Mesendoderm (in vitro differentiated cells): ENCODE results near the gene TSPAN13.

Experiments
- DNase-seq: peaks from one replicate; pipeline ENCODE4 v3.0.0; 2013
- H2AK5ac ChIP-seq: 2 replicates; pipeline ENCODE4 v1.6.1; 2013; ENCODE audit warnings: low read length, inconsistent platforms
- H2BK120ac ChIP-seq: 2 replicates; pipeline ENCODE4 v1.6.1; 2013; ENCODE audit warnings: low read depth, mild to moderate bottlenecking, low read length, moderate library complexity, mixed read lengths
- H2BK15ac ChIP-seq: replicated peaks from 2 replicates; pipeline ENCODE4 v1.6.1; 2013; ENCODE audit warnings: low read depth, mild to moderate bottlenecking, moderate library complexity
- H2BK5ac ChIP-seq: 2 replicates; pipeline ENCODE4 v1.6.1; 2013; ENCODE audit warnings: low read length, inconsistent platforms
- H3K18ac ChIP-seq: 2 replicates; pipeline ENCODE4 v1.6.1; 2013; ENCODE audit warnings: mild to moderate bottlenecking, low read length, mixed read lengths
- H3K23ac ChIP-seq: one replicate; pipeline ENCODE4 v1.6.1; 2013; ENCODE audit warnings: low read length
- H3K27ac ChIP-seq: 2 replicates; pipeline ENCODE4 v1.5.1; 2013; ENCODE audit warnings: low read depth, mild to moderate bottlenecking, inconsistent platforms, low read length, moderate library complexity
- H3K27me3 ChIP-seq: 2 replicates; pipeline ENCODE4 v1.6.1; 2013; ENCODE audit warnings: low read length, control low read depth, mild to moderate bottlenecking, inconsistent platforms; ENCODE audit not compliant: insufficient read depth, poor library complexity
- H3K36me3 ChIP-seq: 2 replicates; pipeline ENCODE4 v1.6.1; 2013; ENCODE audit warnings: low read length, inconsistent platforms; ENCODE audit not compliant: control insufficient read depth, insufficient read depth
- H3K4ac ChIP-seq: one replicate; pipeline ENCODE4 v1.6.1; 2013; ENCODE audit warnings: low read depth, mild to moderate bottlenecking, low read length, moderate library complexity
- H3K4me1 ChIP-seq: 2 replicates; pipeline ENCODE4 v1.6.1; 2013; ENCODE audit warnings: low read depth, low read length, inconsistent platforms; ENCODE audit not compliant: control insufficient read depth
- H3K4me2 ChIP-seq: 2 replicates; pipeline ENCODE4 v1.6.1; 2013; ENCODE audit warnings: low read length
- H3K4me3 ChIP-seq: 2 replicates; pipeline ENCODE4 v1.5.1; 2013; ENCODE audit warnings: mild to moderate bottlenecking, low read length
- H3K56ac ChIP-seq: one replicate; pipeline ENCODE4 v1.6.1; 2013; ENCODE audit warnings: low read length
- H3K79me1 ChIP-seq: 2 replicates; pipeline ENCODE4 v1.6.1; 2013; ENCODE audit warnings: low read length, inconsistent platforms
- H3K79me2 ChIP-seq: 2 replicates; pipeline ENCODE4 v1.6.1; 2013; ENCODE audit warnings: mild to moderate bottlenecking, low read length; ENCODE audit not compliant: control insufficient read depth, insufficient read depth
- H3K9ac ChIP-seq: 2 replicates; pipeline ENCODE4 v1.6.1; 2013; ENCODE audit warnings: low read length, inconsistent platforms
- H4K5ac ChIP-seq: one replicate; pipeline ENCODE4 v1.6.1; 2013; ENCODE audit warnings: low read length
- H4K8ac ChIP-seq: one replicate; pipeline ENCODE4 v1.6.1; 2013; ENCODE audit warnings: low read depth, mild to moderate bottlenecking, control low read depth, low read length, moderate library complexity
- WGBS: extraction: QIAGEN DNeasy Blood & Tissue Kit; methylation state at CpG from one replicate; pipeline ENCODE4 v1.1.7; 2013; ENCODE audit warnings: low lambda C conversion rate, missing lambda C conversion rate; ENCODE audit not compliant: insufficient coverage; ENCODE audit errors: extremely low coverage; 5-methylcytosine and 5-hydroxymethylcytosine counted together

TSPAN13 gene

GRCh38 chr7:16805441-16805840, 51.9 kb downstream of the TSPAN13 start:
- Histone ChIP-seq H4K8ac (no peak overlapping the region), H3K79me2 (no peaks in the 10 kb centered on the region), H2BK5ac (no peak overlapping the region), H3K4me2 (no peak overlapping the region), H3K4me1 (no peaks in the 10 kb centered on the region), H3K4me3 (no peak overlapping the region), H4K5ac (no peak overlapping the region), H3K23ac (no peak overlapping the region), H3K9ac (no peak overlapping the region), H3K4ac (no peak overlapping the region), H3K56ac (no peak overlapping the region), H2BK15ac (no peak overlapping the region), H3K27ac (no peak overlapping the region), H3K18ac (no peak overlapping the region), H2AK5ac (no peak overlapping the region), H2BK120ac (no peak overlapping the region), H3K27me3 (no peaks in the 10 kb centered on the region), H3K36me3 (no peaks in the 10 kb centered on the region), H3K79me1 (no peaks in the 10 kb centered on the region)
- no peak for DNase-seq
- WGBS = no CpG with 5 or more reads among the region's 3 CpGs

DNA sequence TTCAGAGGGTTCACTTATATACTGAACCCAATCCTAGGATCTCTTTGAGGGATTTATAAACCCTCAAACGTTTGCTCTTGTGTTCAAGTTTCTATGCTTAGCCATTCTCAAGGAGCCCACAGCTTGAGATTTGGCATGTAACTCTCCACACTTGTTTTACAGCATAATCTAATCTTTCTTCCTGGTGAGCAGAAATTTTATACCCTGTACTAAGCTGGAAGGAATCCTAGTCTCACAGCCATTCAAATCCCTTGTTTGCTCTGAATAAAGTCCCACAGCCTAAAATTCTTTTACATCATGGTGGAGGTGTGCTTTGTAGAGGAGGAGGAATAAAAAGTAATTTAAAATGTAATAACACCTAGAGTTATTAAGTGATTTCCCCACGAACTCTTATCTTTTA, 56.6 kb downstream of the TSPAN13 start:
- H3K4me2 ChIP-seq = no peak overlapping the region
- H3K9ac ChIP-seq = no peak overlapping the region
- no peak overlapping the region for H3K23ac ChIP-seq
- no peaks in the 10 kb centered on the region for H3K27me3 ChIP-seq
- H4K5ac ChIP-seq = no peak overlapping the region
- H3K56ac ChIP-seq = no peak overlapping the region
- no peak overlapping the region for H4K8ac ChIP-seq
- H3K27ac ChIP-seq = no peak overlapping the region
- H3K36me3 ChIP-seq = no peaks in the 10 kb centered on the region
- no peak overlapping the region for H2BK15ac ChIP-seq
- no CpG with 5 or more reads among the region's 2 CpGs for WGBS
- no peaks in the 10 kb centered on the region for H3K4me1 ChIP-seq
- no peak overlapping the region for H2BK5ac ChIP-seq
- H3K4ac ChIP-seq = no peak overlapping the region
- no peaks in the 10 kb centered on the region for H3K79me1 ChIP-seq
- DNase-seq = no peak
- no peak overlapping the region for H3K18ac ChIP-seq
- no peaks in the 10 kb centered on the region for H3K79me2 ChIP-seq
- H3K4me3 ChIP-seq = no peak overlapping the region
- no peak overlapping the region for H2AK5ac ChIP-seq
- no peak overlapping the region for H2BK120ac ChIP-seq

- Histone ChIP-seq H3K4ac (no peak overlapping the region), H3K4me2 (no peak overlapping the region), H4K8ac (no peak overlapping the region), H3K18ac (no peak overlapping the region), H2BK5ac (no peak overlapping the region), H3K56ac (no peak overlapping the region), H3K79me1 (no peaks in the 10 kb centered on the region), H3K79me2 (no peaks in the 10 kb centered on the region), H3K9ac (no peak overlapping the region), H3K4me1 (no peaks in the 10 kb centered on the region), H3K36me3 (no peaks in the 10 kb centered on the region), H2BK15ac (no peak overlapping the region), H3K27me3 (no peaks in the 10 kb centered on the region), H3K27ac (no peak overlapping the region), H4K5ac (no peak overlapping the region), H2BK120ac (no peak overlapping the region), H2AK5ac (no peak overlapping the region), H3K4me3 (no peak overlapping the region), H3K23ac (no peak overlapping the region)
- no CpG with 5 or more reads among the region's 5 CpGs for WGBS
- DNase-seq = no peak
These were observed 57.0 kb downstream of the TSPAN13 start for GRCh38 chr7:16810573-16810972.

DNA sequence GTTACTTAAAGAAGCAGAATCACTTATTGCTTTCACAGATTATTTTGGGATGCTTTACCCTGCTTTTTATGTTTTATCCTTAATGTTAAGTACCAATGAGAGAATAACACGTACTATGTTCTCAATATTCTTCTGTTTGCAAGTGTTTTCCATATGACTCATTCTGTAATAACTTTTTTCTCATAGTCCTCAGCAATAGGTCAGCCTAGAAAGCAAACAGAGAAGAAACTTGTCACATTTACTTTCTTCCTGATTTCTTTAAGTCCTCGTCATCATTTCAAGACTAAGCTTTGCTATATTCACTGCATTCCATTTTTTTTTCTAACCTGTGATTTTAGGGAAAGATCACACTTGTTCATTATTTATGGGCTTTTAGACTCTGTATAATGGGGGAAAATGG, 58.0 kb downstream of the TSPAN13 start:
- Histone ChIP-seq H2AK5ac (no peak overlapping the region), H3K4me2 (no peak overlapping the region), H3K27me3 (no peaks in the 10 kb centered on the region), H3K18ac (no peak overlapping the region), H3K79me1 (no peaks in the 10 kb centered on the region), H3K9ac (no peak overlapping the region), H2BK5ac (no peak overlapping the region), H3K4ac (no peak overlapping the region), H3K79me2 (no peaks in the 10 kb centered on the region), H4K5ac (no peak overlapping the region), H3K4me3 (no peak overlapping the region), H3K56ac (no peak overlapping the region), H3K36me3 (no peaks in the 10 kb centered on the region), H2BK120ac (no peak overlapping the region), H3K4me1 (no peaks in the 10 kb centered on the region), H3K23ac (no peak overlapping the region), H3K27ac (no peak overlapping the region), H4K8ac (no peak overlapping the region), H2BK15ac (no peak overlapping the region)
- DNase-seq = no peak
- no CpG with 5 or more reads among the region's 2 CpGs for WGBS

- Histone ChIP-seq H3K4me2 (no peak overlapping the region), H3K79me2 (no peaks in the 10 kb centered on the region), H3K18ac (no peak overlapping the region), H3K9ac (no peak overlapping the region), H3K23ac (no peak overlapping the region), H3K4me3 (no peak overlapping the region), H2BK5ac (no peak overlapping the region), H3K27me3 (no peaks in the 10 kb centered on the region), H4K8ac (no peak overlapping the region), H3K4me1 (no peaks in the 10 kb centered on the region), H3K56ac (no peak overlapping the region), H3K27ac (no peak overlapping the region), H2BK15ac (no peak overlapping the region), H3K79me1 (no peaks in the 10 kb centered on the region), H3K36me3 (no peaks in the 10 kb centered on the region), H3K4ac (no peak overlapping the region), H2AK5ac (no peak overlapping the region), H2BK120ac (no peak overlapping the region), H4K5ac (no peak overlapping the region)
- no CpG with 5 or more reads among the region's 4 CpGs for WGBS
- no peak for DNase-seq
These were observed 59.1 kb downstream of the TSPAN13 start for GRCh38 chr7:16812542-16813231.

- Histone ChIP-seq H3K9ac (no peak overlapping the region), H4K8ac (no peak overlapping the region), H4K5ac (no peak overlapping the region), H2BK5ac (no peak overlapping the region), H3K4me3 (no peak overlapping the region), H3K27me3 (no peaks in the 10 kb centered on the region), H3K23ac (no peak overlapping the region), H3K27ac (no peak overlapping the region), H2BK15ac (no peak overlapping the region), H3K36me3 (no peaks in the 10 kb centered on the region), H3K79me1 (no peaks in the 10 kb centered on the region), H2AK5ac (no peak overlapping the region), H3K4me2 (no peak overlapping the region), H2BK120ac (no peak overlapping the region), H3K18ac (no peak overlapping the region), H3K79me2 (no peaks in the 10 kb centered on the region), H3K4ac (no peak overlapping the region), H3K56ac (no peak overlapping the region), H3K4me1 (no peaks in the 10 kb centered on the region)
- DNase-seq = no peak
- no CpG with 5 or more reads among the region's 3 CpGs for WGBS
These were observed 59.7 kb downstream of the TSPAN13 start for GRCh38 chr7:16813232-16813616.
